CD8-positive, alpha-beta memory T cell (primary cell): Measurements from ENCODE around the gene ATG2A. TPM values are rescaled to one million over a fixed set of nuclear protein-coding genes. Genes with fewer than 3 reads are reported as not detected.
A peak's percentile ranks its signal among the peaks of the same experiment; 100 is the strongest.

Experiments
- CTCF ChIA-PET: fragments of 350-600 bp; sonication (Branson Sonifier 250); formaldehyde crosslinking; loops from one replicate; lab custom pipeline; 2021; ENCODE audit warnings: antibody characterized with exemption; lab: Charles Lee
- POLR2A ChIA-PET: fragments of 350-600 bp; sonication (Branson Sonifier 250); formaldehyde crosslinking; loops from one replicate; lab custom pipeline; 2021; ENCODE audit warnings: antibody characterized with exemption; lab: Charles Lee
- DNase-seq, 5 donors: peaks; one replicate each; pipeline versions ENCODE4 v3.0.0 to v3.0.0-alpha.2; 2020 to 2022; ENCODE audit warnings: mixed read lengths in 1 of 5
- H3K27ac ChIP-seq: one replicate; pipeline ENCODE4 v1.7.0; 2013; ENCODE audit warnings: low read depth, mild to moderate bottlenecking, low read length, moderate library complexity
- H3K27me3 ChIP-seq: 2 replicates; pipeline ENCODE4 v1.7.0; 2013; ENCODE audit warnings: low read length, mild to moderate bottlenecking; ENCODE audit not compliant: insufficient read depth, poor library complexity, severe bottlenecking
- H3K36me3 ChIP-seq: 2 replicates; pipeline ENCODE4 v1.7.0; 2013; ENCODE audit warnings: mild to moderate bottlenecking, low read length, moderate library complexity; ENCODE audit not compliant: insufficient read depth
- H3K4me1 ChIP-seq: 2 replicates; pipeline ENCODE4 v1.7.0; 2013; ENCODE audit warnings: mild to moderate bottlenecking, low read length, moderate library complexity; ENCODE audit not compliant: insufficient read depth
- H3K4me3 ChIP-seq: 2 replicates; pipeline ENCODE4 v1.7.0; 2013; ENCODE audit warnings: mild to moderate bottlenecking, low read length
- H3K9me3 ChIP-seq: 2 replicates; pipeline ENCODE4 v1.7.0; 2013; ENCODE audit warnings: mild to moderate bottlenecking, low read length
- H3K27ac Mint-ChIP-seq, 8 donors: one replicate each; pipeline ENCODE4 v1.8.0; 2020 to 2021; ENCODE audit warnings: mixed read lengths in 8 of 8, mild to moderate bottlenecking in 6 of 8, inconsistent platforms in 3 of 8, moderate library complexity in 3 of 8
- H3K27me3 Mint-ChIP-seq, 2 donors: one replicate each; pipeline ENCODE4 v1.8.0; 2020 to 2021; ENCODE audit warnings: mixed read lengths in 2 of 2, mild to moderate bottlenecking in 1 of 2, moderate library complexity in 1 of 2
- H3K36me3 Mint-ChIP-seq, 3 donors: one replicate each; pipeline ENCODE4 v1.8.0; 2020 to 2021; ENCODE audit warnings: mixed read lengths in 3 of 3, inconsistent platforms in 1 of 3, mild to moderate bottlenecking in 1 of 3
- H3K4me1 Mint-ChIP-seq, 3 donors: one replicate each; pipeline ENCODE4 v1.8.0; 2020 to 2021; ENCODE audit warnings: mixed read lengths in 3 of 3, inconsistent platforms in 1 of 3, mild to moderate bottlenecking in 1 of 3
- H3K4me3 Mint-ChIP-seq, 7 donors: one replicate each; pipeline ENCODE4 v1.8.0; 2020 to 2021; ENCODE audit warnings: mixed read lengths in 7 of 7, mild to moderate bottlenecking in 6 of 7, moderate library complexity in 4 of 7, inconsistent platforms in 2 of 7
- H3K9me3 Mint-ChIP-seq, 5 donors: one replicate each; pipeline ENCODE4 v1.8.0; 2020 to 2022; ENCODE audit warnings: mixed read lengths in 5 of 5, mild to moderate bottlenecking in 3 of 5, moderate library complexity in 2 of 5, inconsistent platforms in 1 of 5
- polyA plus RNA-seq: library from polyadenylated mRNA; unstranded; fragments of 300-500 nt; fragmentation: Illumina TruSeq; gene quantifications from one replicate; pipeline ENCODE4 v1.2.3, GENCODE V29; 2021
- total RNA-seq, 2 experiments: library from RNA; stranded (reverse); gene quantifications; one replicate each; pipeline ENCODE4 v1.2.3, GENCODE V29; 2021

Gene ATG2A
- total and polyA plus RNA-seq, 3 experiments from 2014 or later = 7.6 to 27.0 (median 25.7) TPM

DNA sequence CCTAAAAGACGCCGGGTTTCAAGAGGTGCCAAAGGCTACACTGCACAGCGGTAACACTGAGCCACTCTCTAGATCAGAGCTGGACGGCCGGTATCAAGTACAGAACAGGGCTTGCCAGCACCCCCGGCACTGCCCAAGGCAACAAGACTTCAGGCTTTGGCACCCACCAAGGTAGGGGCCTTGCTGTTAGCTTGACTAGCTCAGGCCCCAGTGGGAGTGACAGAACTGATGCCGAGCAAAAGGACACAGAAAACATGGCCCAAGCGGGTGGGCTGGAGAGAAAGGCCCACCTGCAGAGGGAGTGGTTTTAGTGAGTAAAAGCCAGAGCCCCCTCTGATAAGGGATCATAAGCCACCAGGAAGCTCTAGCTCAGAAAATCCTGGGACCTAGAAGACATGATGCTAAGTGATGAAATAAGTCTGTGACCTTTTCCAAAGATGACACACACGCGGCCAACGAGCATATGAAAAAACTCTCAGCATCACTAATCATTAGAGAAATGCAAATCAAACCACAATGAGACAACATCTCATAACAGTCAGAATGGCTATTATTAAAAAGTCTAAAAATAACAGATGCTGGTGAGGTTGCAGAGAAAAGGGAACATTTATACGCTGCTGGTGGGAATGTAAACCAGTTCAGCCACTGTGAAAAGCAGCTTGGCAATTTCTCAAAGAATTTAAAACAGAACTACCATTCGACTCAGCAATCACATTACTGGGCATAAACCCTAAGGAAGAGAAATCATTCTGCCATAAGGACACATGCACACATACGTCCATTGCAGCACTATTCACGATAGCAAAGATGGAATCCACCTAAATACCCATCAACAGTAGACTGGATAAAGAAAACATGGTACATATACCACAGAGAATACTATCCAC, 51.5 kb downstream of the ATG2A start:
- H3K27ac Mint-ChIP-seq = peak overlapping the region; percentile 80 to 99 (median 96)
- peak overlapping the region; percentile 76 to 91 (median 78) for H3K4me3 Mint-ChIP-seq
- Histone ChIP-seq H3K27me3 (no peaks in the 10 kb centered on the region), H3K9me3 (no peaks in the 10 kb centered on the region), H3K27ac (peak overlapping the region; percentile 75), H3K36me3 (peaks cover 16% of the 10 kb centered on the region), H3K4me1 (peaks cover 100% of the 10 kb centered on the region), H3K4me3 (peak overlapping the region; percentile 66)
- CTCF ChIA-PET = interaction anchor here (15.2 to 32.1 kb wide), 2 partner anchors 16 to 21 kb away, joined by 318 to 1256 read pairs; partner anchors contain the start of genes CDC42BPG and EHD1
- no peaks in the 10 kb centered on the region for H3K27me3 Mint-ChIP-seq
- POLR2A ChIA-PET = interaction anchor here (0.5 to 24.3 kb wide), 8 partner anchors 12 to 701 kb away, joined by 3 to 569 read pairs (median 5); partner anchors contain the start of genes CDC42BPG and EHD1
- peaks cover 0 to 54% (median 14%) of the 10 kb centered on the region in 3 donors for H3K36me3 Mint-ChIP-seq
- DNase-seq = no peak
- H3K4me1 Mint-ChIP-seq = peaks cover 83 to 95% (median 89%) of the 10 kb centered on the region in 3 donors
- H3K9me3 Mint-ChIP-seq = no peaks in the 10 kb centered on the region

DNA sequence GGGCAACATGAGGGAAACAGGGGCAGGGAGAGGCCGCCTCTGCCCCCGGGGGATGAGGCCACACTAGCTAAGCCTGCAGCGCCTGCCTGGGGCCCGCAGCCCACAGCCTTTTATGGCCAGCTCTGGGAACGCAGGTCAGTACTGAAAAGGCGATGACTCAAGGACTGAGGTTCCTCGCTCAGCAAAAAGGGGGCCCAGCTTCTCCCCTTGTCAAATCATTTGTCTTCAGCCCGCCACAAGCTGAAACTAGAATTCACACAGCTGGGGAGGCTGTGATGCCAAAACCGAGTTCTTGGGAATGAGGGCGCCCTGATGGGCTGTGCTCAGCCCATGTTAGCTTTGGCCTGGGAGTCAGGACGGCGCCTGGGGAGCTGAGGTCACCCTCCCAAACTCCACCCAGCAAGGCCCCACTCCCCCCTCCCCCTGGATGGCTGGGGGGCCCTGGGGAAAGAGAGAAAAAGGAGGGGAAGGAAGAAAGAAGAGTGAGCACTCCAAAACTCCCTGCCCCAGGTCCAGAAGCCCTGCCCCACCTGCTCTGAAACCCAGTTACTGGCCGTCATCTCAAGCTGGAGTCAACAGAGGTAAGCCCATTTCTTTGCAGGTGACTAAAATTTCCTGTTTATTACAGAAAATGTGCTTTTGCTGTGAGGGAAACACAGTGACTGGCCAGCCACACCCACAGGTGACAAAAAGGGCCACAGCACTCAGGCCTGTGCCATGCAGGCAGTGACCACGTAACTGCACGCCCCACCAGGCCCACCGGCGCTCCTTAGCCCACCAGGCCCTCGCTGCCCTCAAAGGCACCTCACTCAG, 52.3 kb downstream of the ATG2A start:
- Histone ChIP-seq H3K27ac (peak overlapping the region; percentile 75), H3K9me3 (no peaks in the 10 kb centered on the region), H3K4me3 (peak overlapping the region; percentile 66), H3K36me3 (peaks cover 16% of the 10 kb centered on the region), H3K4me1 (peaks cover 100% of the 10 kb centered on the region), H3K27me3 (no peaks in the 10 kb centered on the region)
- POLR2A ChIA-PET = interaction anchor here (0.5 to 24.3 kb wide), 8 partner anchors 11 to 701 kb away, joined by 3 to 569 read pairs (median 5); partner anchors contain the start of genes CDC42BPG and EHD1
- Mint-ChIP-seq H3K27ac (peak overlapping the region; percentile 80 to 99 (median 96)), H3K9me3 (no peaks in the 10 kb centered on the region), H3K4me3 (peak overlapping the region; percentile 76 to 91 (median 78)), H3K36me3 (peaks cover 0 to 55% (median 16%) of the 10 kb centered on the region in 3 donors), H3K4me1 (peaks cover 84 to 95% (median 91%) of the 10 kb centered on the region in 3 donors), H3K27me3 (peaks cover 0 to 1% of the 10 kb centered on the region in 2 donors)
- CTCF ChIA-PET = interaction anchor here (0.9 to 32.1 kb wide), 4 partner anchors 15 to 164 kb away, joined by 3 to 1256 read pairs (median 161); partner anchors contain the start of genes CDC42BPG and EHD1
- no peak for DNase-seq

DNA sequence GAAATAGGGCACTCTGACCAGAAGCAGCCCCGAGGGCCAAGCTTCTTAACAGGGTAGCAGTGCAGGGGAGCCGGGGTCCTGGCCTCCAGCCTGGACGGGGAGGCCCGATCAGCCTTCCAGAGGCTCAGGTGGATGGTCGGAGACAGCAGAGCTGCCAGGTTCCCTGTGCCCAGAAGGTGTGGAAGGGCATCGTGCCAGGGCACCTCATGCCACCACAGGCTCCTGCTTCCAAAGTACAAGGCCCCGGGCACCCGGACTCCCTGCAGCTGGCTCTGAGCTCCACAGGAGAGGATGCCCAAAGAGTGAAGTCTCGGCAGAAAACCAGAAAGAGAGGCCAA, 52.9 kb downstream of the ATG2A start:
- Mint-ChIP-seq H3K27ac (peak overlapping the region; percentile 80 to 99 (median 96)), H3K9me3 (no peaks in the 10 kb centered on the region), H3K36me3 (peaks cover 0 to 56% (median 20%) of the 10 kb centered on the region in 3 donors), H3K4me1 (peaks cover 84 to 95% (median 91%) of the 10 kb centered on the region in 3 donors), H3K27me3 (peaks cover 0 to 1% of the 10 kb centered on the region in 2 donors), H3K4me3 (peak overlapping the region; percentile 76 to 91 (median 78))
- ChIA-PET CTCF (interaction anchor here (0.9 to 32.1 kb wide), 5 partner anchors 15 to 176 kb away, joined by 3 to 1256 read pairs (median 4); partner anchors contain the start of genes CDC42BPG and EHD1), POLR2A (interaction anchor here (1.4 to 24.3 kb wide), 5 partner anchors 11 to 85 kb away, joined by 4 to 569 read pairs (median 5); partner anchors contain the start of genes CDC42BPG and EHD1)
- Histone ChIP-seq H3K9me3 (no peaks in the 10 kb centered on the region), H3K4me3 (peak overlapping the region; percentile 66), H3K27me3 (no peaks in the 10 kb centered on the region), H3K27ac (peak overlapping the region; percentile 75), H3K4me1 (peaks cover 100% of the 10 kb centered on the region), H3K36me3 (peaks cover 16% of the 10 kb centered on the region)
- DNase-seq = no peak

DNA sequence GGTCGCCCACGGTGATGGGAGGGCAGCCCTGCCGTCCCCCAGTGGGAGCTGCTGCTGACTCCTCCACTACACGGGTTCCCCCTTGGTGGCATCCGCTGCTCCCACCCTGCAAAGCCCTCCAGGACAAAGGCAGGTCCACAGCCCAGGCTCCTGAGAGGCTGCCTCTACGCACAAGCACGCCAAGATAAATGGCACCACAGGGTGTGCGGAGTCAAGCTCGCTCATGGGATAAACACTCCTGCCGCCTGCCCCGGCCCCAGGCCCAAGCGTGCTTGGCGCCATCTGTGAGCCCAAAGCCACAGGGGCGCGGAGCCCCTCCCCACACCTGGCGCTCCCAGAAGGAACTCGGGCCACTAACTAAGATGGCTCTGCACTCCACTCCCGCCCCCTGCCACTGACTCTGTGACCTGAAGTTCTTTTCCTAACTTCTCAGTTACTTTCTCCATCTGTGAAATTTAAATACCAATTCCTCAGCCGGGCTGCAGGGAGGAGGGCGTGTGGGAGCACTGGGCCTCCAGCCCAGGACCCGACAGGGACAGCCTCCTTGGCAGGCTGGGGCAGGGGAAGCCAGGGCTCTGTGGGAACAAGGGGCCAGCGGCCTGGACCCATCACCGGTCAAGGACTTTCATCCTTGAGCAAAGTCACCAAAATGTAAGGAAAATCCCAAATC, 53.5 kb downstream of the ATG2A start:
- ChIA-PET CTCF (interaction anchor here (0.7 to 32.1 kb wide), 5 partner anchors 14 to 1010 kb away, joined by 3 to 1256 read pairs (median 3); partner anchors contain the start of genes CDC42BPG and EHD1), POLR2A (interaction anchor here (1.5 to 24.3 kb wide), 4 partner anchors 10 to 85 kb away, joined by 4 to 569 read pairs (median 109); partner anchors contain the start of gene EHD1)
- Histone ChIP-seq H3K36me3 (peaks cover 16% of the 10 kb centered on the region), H3K9me3 (no peaks in the 10 kb centered on the region), H3K27ac (peak overlapping the region; percentile 75), H3K27me3 (no peaks in the 10 kb centered on the region), H3K4me1 (peaks cover 100% of the 10 kb centered on the region), H3K4me3 (peak overlapping the region; percentile 66)
- H3K36me3 Mint-ChIP-seq = peaks cover 0 to 56% (median 19%) of the 10 kb centered on the region in 3 donors
- no peaks in the 10 kb centered on the region for H3K9me3 Mint-ChIP-seq
- H3K27me3 Mint-ChIP-seq = peaks cover 0 to 1% of the 10 kb centered on the region in 2 donors
- no peak for DNase-seq
- H3K27ac Mint-ChIP-seq = peak overlapping the region; percentile 80 to 99 (median 96)
- H3K4me1 Mint-ChIP-seq = peaks cover 84 to 95% (median 91%) of the 10 kb centered on the region in 3 donors
- H3K4me3 Mint-ChIP-seq = peak overlapping the region; percentile 76 to 91 (median 78)

DNA sequence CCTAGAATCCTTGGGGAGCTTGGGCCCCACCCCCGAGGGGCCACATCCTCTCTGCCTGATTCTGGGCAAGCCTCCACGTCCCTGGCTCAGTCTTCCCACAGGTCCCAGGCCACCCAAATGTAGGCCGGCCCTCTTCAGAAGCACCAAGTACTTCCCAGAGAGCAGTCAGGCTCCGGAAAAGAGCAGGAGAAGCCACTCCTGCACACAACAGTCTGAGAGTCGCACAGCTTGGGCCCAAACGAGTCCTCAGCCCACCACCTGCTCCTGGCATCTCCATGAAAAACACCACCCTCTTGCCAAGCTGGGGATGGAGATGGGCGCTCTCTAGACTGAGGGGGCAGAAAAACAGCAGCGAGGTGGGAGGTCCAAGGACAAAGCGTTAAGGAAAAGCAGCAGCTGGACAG, 54.0 kb downstream of the ATG2A start:
- Mint-ChIP-seq H3K4me3 (peak overlapping the region; percentile 76 to 89 (median 78)), H3K36me3 (peaks cover 0 to 53% (median 15%) of the 10 kb centered on the region in 3 donors), H3K9me3 (no peaks in the 10 kb centered on the region), H3K4me1 (peaks cover 82 to 93% (median 88%) of the 10 kb centered on the region in 3 donors), H3K27me3 (peaks cover 0 to 1% of the 10 kb centered on the region in 2 donors), H3K27ac (peak overlapping the region; percentile 80 to 99 (median 96))
- DNase-seq = no peak
- peak overlapping the region; percentile 66 for H3K4me3 ChIP-seq
- H3K36me3 ChIP-seq = peaks cover 14% of the 10 kb centered on the region
- H3K27me3 ChIP-seq = no peaks in the 10 kb centered on the region
- peaks cover 100% of the 10 kb centered on the region for H3K4me1 ChIP-seq
- no peaks in the 10 kb centered on the region for H3K9me3 ChIP-seq
- CTCF ChIA-PET = interaction anchor here (0.7 to 32.1 kb wide), 5 partner anchors 14 to 1009 kb away, joined by 3 to 1256 read pairs (median 3); partner anchors contain the start of genes CDC42BPG and EHD1
- POLR2A ChIA-PET = interaction anchor here (0.8 to 24.3 kb wide), 3 partner anchors 9 to 84 kb away, joined by 5 to 569 read pairs (median 213); partner anchors contain the start of gene EHD1
- H3K27ac ChIP-seq = peak overlapping the region; percentile 75

DNA sequence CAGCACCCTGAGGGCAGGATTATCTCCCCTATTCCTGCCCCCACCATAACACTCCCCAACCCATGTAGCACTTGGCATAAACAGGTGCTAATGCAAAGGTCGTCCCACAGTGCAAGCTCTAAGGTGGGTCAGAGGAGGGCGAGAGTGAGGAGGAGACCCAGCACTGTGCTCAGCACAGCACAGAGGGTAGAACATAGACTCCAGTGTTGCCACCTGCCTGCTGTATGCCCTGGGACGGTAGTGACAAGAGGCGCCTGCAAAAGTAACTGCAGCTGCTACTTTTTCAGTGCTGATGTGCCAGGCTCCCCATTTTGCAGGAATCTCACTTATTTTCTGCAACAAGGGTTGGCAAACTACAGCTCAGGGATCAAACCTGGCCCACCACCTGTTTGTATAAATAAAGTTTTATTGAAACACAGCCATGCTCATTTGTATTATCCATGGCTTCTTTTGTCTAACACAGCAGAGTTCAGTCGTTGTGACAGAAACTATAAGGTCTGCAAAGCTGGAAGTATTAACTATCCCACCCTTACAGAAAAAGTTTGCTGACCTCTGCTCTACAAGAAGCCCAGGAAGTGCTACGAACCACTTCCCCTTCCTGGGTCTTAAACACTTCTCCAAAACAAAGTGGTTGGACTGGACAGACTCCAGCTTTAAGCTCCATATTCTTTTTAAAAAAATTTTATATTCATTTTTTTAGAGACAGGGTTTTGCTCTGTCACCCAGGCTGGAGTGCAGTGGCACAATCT, 55.6 kb downstream of the ATG2A start:
- H3K36me3 ChIP-seq = peaks cover 14% of the 10 kb centered on the region
- peak overlapping the region; percentile 3 for H3K27ac ChIP-seq
- H3K4me1 ChIP-seq = peaks cover 100% of the 10 kb centered on the region
- no peaks in the 10 kb centered on the region for H3K9me3 Mint-ChIP-seq
- peak overlapping the region; percentile 96 to 99 (median 98) for H3K27ac Mint-ChIP-seq
- peak overlapping the region; percentile 72 to 92 (median 87) for H3K4me3 Mint-ChIP-seq
- H3K27me3 ChIP-seq = no peaks in the 10 kb centered on the region
- POLR2A ChIA-PET = interaction anchor here (0.6 to 24.3 kb wide), 4 partner anchors 8 to 49 kb away, joined by 4 to 569 read pairs (median 109); partner anchors contain the start of gene EHD1
- peaks cover 83 to 93% (median 88%) of the 10 kb centered on the region in 3 donors for H3K4me1 Mint-ChIP-seq
- H3K4me3 ChIP-seq = peak overlapping the region; percentile 50
- CTCF ChIA-PET = interaction anchor here (4.8 to 32.1 kb wide), 3 partner anchors 7 to 25 kb away, joined by 55 to 1256 read pairs (median 318); partner anchors contain the start of genes CDC42BPG and EHD1
- peaks cover 0 to 52% (median 11%) of the 10 kb centered on the region in 3 donors for H3K36me3 Mint-ChIP-seq
- peaks cover 0 to 1% of the 10 kb centered on the region in 2 donors for H3K27me3 Mint-ChIP-seq
- DNase-seq = peak in 1 of 5 donors; percentile 45
- H3K9me3 ChIP-seq = no peaks in the 10 kb centered on the region
